T47D (cell line): ENCODE measurements around the gene MEIS1.
"Not testable (repeated sequence)": the region's sequence is repeated elsewhere in the genome, so short reads cannot be mapped to it uniquely, and the experiment has no call there.

Source experiments
- DNase-seq, 2 experiments: peaks; one replicate each; pipeline versions ENCODE4 v3.0.0 to v3.0.0-alpha.2; 2011 to 2012; ENCODE audit warnings: low read depth in 1 of 2, low spot score in 1 of 2
- JUND ChIP-seq: IDR thresholded peaks from 2 replicates; pipeline ENCODE4 v1.6.1; 2012; ENCODE audit warnings: low read depth
- in situ Hi-C: cut with HindIII; loops from 2 replicates; pipeline ENCODE4 v1.10.0; 2016; ENCODE audit warnings: low sequenced_read_pairs, low pct_unique_long_range_greater_than_20kb

Gene MEIS1

GRCh38 chr2:66434679-66435548 is at the start of gene MEIS1:
Gene MEIS1, plus strand, starts transcription at chr2:66435125. Its CDS starts 732 bp downstream, at chr2:66435857.
- TF ChIP-seq JUND, result no peak
- in situ Hi-C loops, result no loop called here
- peak; percentile 75 to 93 for DNase-seq

- no peak for TF ChIP-seq JUND
- no peak for DNase-seq
- in situ Hi-C loops, result no loop called here
Measured at GRCh38 chr2:66387016-66387753, 47.7 kb upstream of the MEIS1 start.

- no peak for DNase-seq
- TF ChIP-seq JUND, result no peak
- in situ Hi-C loops, result no loop called here
Measured at GRCh38 chr2:66389651-66390131, 45.2 kb upstream of the MEIS1 start.

GRCh38 chr2:66390152-66390551 is 44.8 kb upstream of the MEIS1 start:
- DNase-seq, result no peak
- no peak for TF ChIP-seq JUND
- in situ Hi-C loops, result no loop called here

GRCh38 chr2:66390811-66391210 is 44.1 kb upstream of the MEIS1 start:
- DNase-seq, result no peak
- TF ChIP-seq JUND, result no peak
- in situ Hi-C loops, result no loop called here

- in situ Hi-C loops, result not testable (repeated sequence)
Measured at GRCh38 chr2:66391240-66391639, 43.7 kb upstream of the MEIS1 start.

GRCh38 chr2:66405473-66405872 is 29.5 kb upstream of the MEIS1 start:
- in situ Hi-C loops, result no loop called here
- no peak for DNase-seq
- TF ChIP-seq JUND, result no peak

More at GRCh38 chr2:66391240-66391639, 43.7 kb upstream of the MEIS1 start:
- not testable (repeated sequence) for DNase-seq

GRCh38 chr2:66408905-66409304 is 26.0 kb upstream of the MEIS1 start:
- no peak for DNase-seq
- in situ Hi-C loops, result no loop called here
- TF ChIP-seq JUND, result no peak

- DNase-seq, result no peak
- in situ Hi-C loops, result no loop called here
- TF ChIP-seq JUND, result no peak
Measured at GRCh38 chr2:66412874-66413273, 22.1 kb upstream of the MEIS1 start.

GRCh38 chr2:66414896-66415295 is 20.0 kb upstream of the MEIS1 start:
- DNase-seq, result no peak
- in situ Hi-C loops, result no loop called here
- TF ChIP-seq JUND, result no peak

- in situ Hi-C loops, result no loop called here
- TF ChIP-seq JUND, result no peak
- DNase-seq, result no peak
Measured at GRCh38 chr2:66418381-66418780, 16.5 kb upstream of the MEIS1 start.

- no peak for TF ChIP-seq JUND
- DNase-seq, result no peak
- in situ Hi-C loops, result no loop called here
Measured at GRCh38 chr2:66421612-66422011, 13.3 kb upstream of the MEIS1 start.
